Small intestine (tissue), 7 donors: Measurements from ENCODE around the gene WNT1. TPM values are rescaled to one million over a fixed set of nuclear protein-coding genes. Genes with fewer than 3 reads are reported as not detected.

Experiments used
- DNase-seq, 2 donors: peaks; one replicate each; pipeline versions ENCODE4 v3.0.0 to v3.0.0-alpha.2; 2013
- FAIRE-seq: peaks from 2 replicates; lab custom pipeline; 2012; peaks lifted over from hg19 to GRCh38; lab: Jason Lieb, UNC
- H3K27ac ChIP-seq, 3 donors: one replicate each; pipeline ENCODE4 v1.5.1; 2013; ENCODE audit warnings: low read length in 2 of 3, mild to moderate bottlenecking in 2 of 3, control low read depth in 1 of 3, inconsistent platforms in 1 of 3, low read depth in 1 of 3, moderate library complexity in 1 of 3
- H3K27me3 ChIP-seq, 3 donors: one replicate each; pipeline ENCODE4 v1.6.1; 2013; ENCODE audit warnings: low read length in 3 of 3, inconsistent platforms in 1 of 3; ENCODE audit not compliant: control insufficient read depth in 3 of 3, insufficient read depth in 3 of 3
- H3K36me3 ChIP-seq, 3 donors: one replicate each; pipeline ENCODE4 v1.6.1; 2013; ENCODE audit warnings: low read length in 3 of 3, inconsistent platforms in 1 of 3, low read depth in 1 of 3, mild to moderate bottlenecking in 1 of 3, moderate library complexity in 1 of 3; ENCODE audit not compliant: control insufficient read depth in 3 of 3, insufficient read depth in 2 of 3
- H3K4me1 ChIP-seq, 3 donors: one replicate each; pipeline ENCODE4 v1.6.1; 2013; ENCODE audit warnings: low read length in 2 of 3, inconsistent platforms in 1 of 3, low read depth in 1 of 3, mild to moderate bottlenecking in 1 of 3, moderate library complexity in 1 of 3; ENCODE audit not compliant: control insufficient read depth in 3 of 3, insufficient read depth in 2 of 3
- H3K4me3 ChIP-seq, 3 donors: one replicate each; pipeline ENCODE4 v1.5.1; 2013; ENCODE audit warnings: low read length in 3 of 3, control low read depth in 1 of 3, inconsistent platforms in 1 of 3, low read depth in 1 of 3, mild to moderate bottlenecking in 1 of 3, moderate library complexity in 1 of 3
- H3K9me3 ChIP-seq, 2 donors: one replicate each; pipeline ENCODE4 v1.6.1; 2013; ENCODE audit warnings: low read depth in 1 of 2, low read length in 1 of 2; ENCODE audit not compliant: control insufficient read depth in 2 of 2, insufficient read depth in 1 of 2
- WGBS, 3 donors: extraction: QIAGEN DNeasy Blood & Tissue Kit; methylation state at CpG; one replicate each; pipeline ENCODE4 v1.1.7; 2013; 5-methylcytosine and 5-hydroxymethylcytosine counted together
- polyA plus RNA-seq, 4 donors: library from polyadenylated mRNA; stranded (reverse) in 3 of 4; unstranded in 1 of 4; fragments of 200-250 nt in 3 of 4; fragments of 120-200 nt in 1 of 4; gene quantifications; one replicate each; pipeline versions ENCODE4 v1.2.1 to v1.2.3, GENCODE V29; 2013
- donor health status: healthy with polysubstance abuse.
- donor health status: control.
- donor health status: control.
- donor health status: Bipolar disorder and iron deficiency.
- donor health status: healthy.

WNT1 gene
- polyA plus RNA-seq, 4 donors: 0.07 TPM; not detected in 3

DNA sequence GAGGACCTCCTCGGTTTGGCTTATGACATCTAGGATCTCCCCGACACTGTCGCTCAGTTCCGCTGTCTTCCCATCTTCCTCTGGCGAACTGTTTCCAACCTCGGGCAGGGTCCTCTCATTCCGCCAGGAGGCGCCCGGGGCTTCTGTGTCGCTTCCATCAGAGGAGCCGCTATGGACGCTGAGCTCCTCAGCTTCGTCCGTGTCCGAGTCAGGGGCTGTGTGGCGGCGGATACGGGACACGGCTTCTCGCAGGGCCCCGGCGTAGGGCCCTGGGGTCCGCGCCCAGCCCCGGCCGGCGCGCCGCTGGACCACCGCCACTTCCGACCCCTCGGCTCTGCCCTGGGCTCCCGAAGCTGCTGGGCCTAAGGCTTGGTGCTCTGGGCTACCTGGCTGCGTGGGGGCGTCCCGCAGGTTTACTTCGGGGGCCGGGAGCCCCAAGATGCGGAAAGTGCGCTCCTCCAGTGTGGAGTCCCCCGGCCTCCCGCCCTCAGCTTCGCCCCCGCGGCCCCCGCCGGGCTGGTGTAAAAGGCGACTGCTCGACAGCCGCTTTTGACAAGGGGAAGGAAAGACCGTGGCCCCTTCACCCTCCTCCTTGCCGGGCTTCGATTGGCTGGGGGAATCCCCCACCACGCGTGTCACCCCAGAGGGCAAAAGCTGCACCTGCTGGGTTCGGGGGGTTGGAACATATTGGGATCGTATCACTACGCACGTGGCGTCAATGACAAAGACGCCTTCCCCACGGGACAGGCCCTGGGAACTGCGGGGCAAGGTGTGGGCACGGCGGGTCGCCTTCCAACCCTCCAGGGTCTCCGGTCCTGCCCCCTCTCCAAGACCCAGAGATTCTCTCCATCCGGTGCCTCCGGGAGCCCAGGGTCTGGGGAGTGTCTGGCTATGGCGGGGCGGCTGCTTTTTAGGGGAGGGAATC lies 18.9 kb downstream of the WNT1 start:
- DNase-seq: peak; percentile 76 to 87
- Histone ChIP-seq H3K36me3 (peaks cover 0 to 13% (median 3%) of the 10 kb centered on the region in 3 donors), H3K9me3 (no peaks in the 10 kb centered on the region), H3K27me3 (peaks cover 0 to 81% (median 17%) of the 10 kb centered on the region in 3 donors), H3K4me1 (peaks cover 3 to 36% (median 7%) of the 10 kb centered on the region in 3 donors), H3K4me3 (peak overlapping the region in 2 of 3 donors; percentile 16 to 60), H3K27ac (no peak overlapping the region)
- 3 to 4% (median 4%) methylated on average over 63 to 71 of the region's 71 CpGs for WGBS, 3 donors
- FAIRE-seq: no peak

DNA sequence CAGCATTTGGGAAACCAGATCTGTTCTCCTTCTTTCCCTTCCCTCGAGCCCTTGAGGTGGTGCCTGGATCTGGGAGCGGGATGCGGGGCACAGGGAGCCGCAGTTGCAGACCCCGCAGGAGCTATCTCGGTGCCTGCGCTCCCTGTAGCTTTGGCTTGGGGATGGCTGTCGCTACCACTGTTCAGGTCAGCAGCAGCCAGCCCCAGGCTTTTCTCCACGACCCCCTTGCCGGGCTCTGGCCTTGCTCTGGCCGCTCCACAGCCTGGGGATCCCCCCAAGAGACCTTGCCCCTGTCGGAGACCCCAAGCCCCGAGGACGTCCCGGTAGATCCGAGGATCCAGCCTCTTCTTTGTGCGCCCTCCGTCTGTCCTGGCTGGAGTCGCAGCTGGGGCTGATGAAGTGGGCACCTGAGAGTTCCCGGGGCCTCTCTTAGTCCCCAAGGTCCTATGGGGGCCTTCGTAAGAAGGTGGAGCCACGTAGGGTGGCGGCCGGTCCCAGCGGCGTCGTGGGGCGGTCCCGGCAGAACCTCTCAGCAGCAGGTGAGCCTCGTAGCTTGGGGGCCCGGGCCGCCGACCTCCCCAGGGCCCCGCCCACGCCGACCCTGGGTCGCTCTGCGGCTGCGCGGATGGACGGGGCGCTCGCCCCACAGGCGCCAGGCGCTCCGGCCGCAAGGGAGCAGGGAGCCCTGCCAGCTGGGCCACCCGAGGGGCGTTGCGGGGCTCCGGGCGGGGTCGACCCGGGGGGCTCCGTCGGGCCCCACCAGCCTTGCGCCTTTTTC lies 19.8 kb downstream of the WNT1 start:
- peaks cover 5 to 16% (median 7%) of the 10 kb centered on the region in 3 donors for H3K36me3 ChIP-seq
- peaks cover 0 to 75% (median 17%) of the 10 kb centered on the region in 3 donors for H3K27me3 ChIP-seq
- FAIRE-seq (no peak), DNase-seq (peak in 1 of 2 donors; percentile 61)
- H3K4me1 ChIP-seq: peaks cover 3 to 36% (median 7%) of the 10 kb centered on the region in 3 donors
- WGBS, 3 donors: 2 to 3% (median 3%) methylated on average over 34 to 57 of the region's 57 CpGs
- H3K27ac ChIP-seq: no peak overlapping the region
- H3K9me3 ChIP-seq: no peaks in the 10 kb centered on the region
- peak overlapping the region; percentile 19 to 60 (median 23) for H3K4me3 ChIP-seq

- H3K27ac ChIP-seq: no peak overlapping the region
- peak overlapping the region; percentile 19 to 60 (median 23) for H3K4me3 ChIP-seq
- peak; percentile 59 to 74 for DNase-seq
- peaks cover 0 to 67% (median 10%) of the 10 kb centered on the region in 3 donors for H3K27me3 ChIP-seq
- 1 to 3% (median 2%) methylated on average over 44 to 48 of the region's 48 CpGs for WGBS, 3 donors
- H3K9me3 ChIP-seq: no peaks in the 10 kb centered on the region
- peaks cover 7 to 25% (median 7%) of the 10 kb centered on the region in 3 donors for H3K36me3 ChIP-seq
- peaks cover 3 to 36% (median 7%) of the 10 kb centered on the region in 3 donors for H3K4me1 ChIP-seq
- no peak for FAIRE-seq
These were observed 20.6 kb downstream of the WNT1 start for GRCh38 chr12:48998497-48999353.

GRCh38 chr12:48999371-49000131 lies 21.4 kb downstream of the WNT1 start, which contains the start of gene DDN:
TSS of gene DDN (minus strand) at chr12:48999375. CDS start at chr12:48999287, 88 bp downstream.
- H3K4me1 ChIP-seq: peaks cover 3 to 36% (median 7%) of the 10 kb centered on the region in 3 donors
- H3K27me3 ChIP-seq: peaks cover 0 to 58% (median 6%) of the 10 kb centered on the region in 3 donors
- no peak within 1 kb of the TSS for H3K27ac ChIP-seq
- H3K9me3 ChIP-seq: no peaks in the 10 kb centered on the region
- peak within 1 kb of the TSS; percentile 23 to 60 (median 34) for H3K4me3 ChIP-seq
- peak in 1 of 2 donors; percentile 64 for DNase-seq
- WGBS, 3 donors: 5 to 6% (median 6%) methylated on average over 24 to 30 of the region's 30 CpGs
- no peak for FAIRE-seq
- peaks cover 11 to 32% (median 12%) of the 10 kb centered on the region in 3 donors for H3K36me3 ChIP-seq

DNA sequence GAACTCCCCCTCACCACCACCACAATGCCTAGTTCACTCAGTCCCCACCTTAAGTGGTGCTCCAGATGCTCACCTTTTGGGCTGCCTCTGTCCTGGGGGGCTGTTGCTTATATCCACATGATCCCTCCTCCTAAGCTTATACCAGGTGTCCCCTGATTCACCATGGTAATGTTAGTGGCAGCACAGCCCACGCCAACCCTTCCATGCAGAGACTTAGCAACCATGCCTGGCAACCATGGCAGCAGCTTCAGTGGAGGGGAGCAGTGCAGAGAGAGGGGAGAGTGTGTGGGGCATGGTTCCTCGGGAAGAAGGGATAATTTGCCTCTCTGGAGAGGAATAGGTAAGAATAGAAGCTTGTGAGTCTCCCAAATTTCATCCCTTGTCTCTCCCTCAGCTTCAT lies 22.2 kb downstream of the WNT1 start:
- Histone ChIP-seq H3K36me3 (peaks cover 13 to 35% (median 13%) of the 10 kb centered on the region in 3 donors), H3K4me3 (no peak overlapping the region), H3K4me1 (peaks cover 3 to 32% (median 7%) of the 10 kb centered on the region in 3 donors), H3K27me3 (peaks cover 0 to 50% (median 6%) of the 10 kb centered on the region in 3 donors), H3K27ac (no peak overlapping the region), H3K9me3 (no peaks in the 10 kb centered on the region)
- FAIRE-seq: no peak
- DNase-seq: no peak
- 87 to 93% (median 92%) methylated on average over 2 of the region's 2 CpGs for WGBS, 3 donors

- 75 to 83% (median 78%) methylated on average over 1 of the region's 1 CpG for WGBS, 3 donors
- Histone ChIP-seq H3K36me3 (peaks cover 10 to 33% (median 17%) of the 10 kb centered on the region in 3 donors), H3K9me3 (no peaks in the 10 kb centered on the region), H3K27me3 (no peaks in the 10 kb centered on the region), H3K4me3 (no peak overlapping the region), H3K4me1 (no peaks in the 10 kb centered on the region), H3K27ac (no peak overlapping the region)
- DNase-seq (no peak), FAIRE-seq (no peak)
These were observed 30.8 kb downstream of the WNT1 start for GRCh38 chr12:49008943-49009342.

DNA sequence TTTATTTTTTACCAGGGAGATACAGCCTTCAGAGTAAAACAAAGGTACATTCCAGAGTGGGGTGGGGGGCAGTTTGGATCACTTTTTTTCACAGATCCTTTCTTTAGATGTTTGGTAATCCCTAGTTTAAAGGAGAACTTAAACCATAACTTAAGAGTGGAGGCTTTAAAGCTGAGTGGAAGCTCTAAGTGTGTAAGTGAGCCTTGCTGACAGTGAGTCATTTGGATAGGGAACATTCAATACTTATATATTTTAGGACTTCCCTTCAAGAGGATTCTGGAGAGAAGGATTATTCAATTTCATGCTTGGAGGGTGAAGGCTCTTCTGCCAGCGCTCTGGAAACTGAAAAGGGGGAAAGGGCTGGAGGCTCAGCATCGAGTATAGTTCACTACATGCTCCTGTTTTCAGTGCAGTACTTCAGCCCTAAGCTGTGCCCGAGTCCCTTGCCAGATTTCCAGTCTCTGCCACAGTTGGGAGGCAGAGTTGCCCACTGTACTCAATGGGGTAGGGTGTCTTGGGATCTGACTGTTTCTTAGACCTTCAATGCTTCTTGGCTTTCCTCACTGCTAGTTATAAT lies 32.1 kb downstream of the WNT1 start:
- no peak for FAIRE-seq
- 85 to 94% (median 93%) methylated on average over 3 of the region's 3 CpGs for WGBS, 3 donors

More for the DNA sequence above, 32.1 kb downstream of the WNT1 start:
- DNase-seq: no peak
- Histone ChIP-seq H3K9me3 (no peaks in the 10 kb centered on the region), H3K36me3 (peaks cover 7 to 26% (median 11%) of the 10 kb centered on the region in 3 donors), H3K27ac (no peak overlapping the region), H3K4me3 (no peak overlapping the region), H3K27me3 (no peaks in the 10 kb centered on the region), H3K4me1 (no peaks in the 10 kb centered on the region)
